Activated CD4-positive, alpha-beta T cell treated with anti-CD3 and anti-CD28 coated beads for 4 hours (primary cell): ENCODE data around the gene NRGN.
"Not testable (repeated sequence)": the region's sequence is repeated elsewhere in the genome, so short reads cannot be mapped to it uniquely, and the experiment has no call there.

Experiments used
- DNase-seq, 2 donors: peaks; one replicate each; pipeline ENCODE4 v3.0.0-alpha.2; 2020

NRGN gene

GRCh38 chr11:124758355-124759265 lies 18.9 kb downstream of the NRGN start:
- DNase-seq, result peak; percentile 56 to 57

- DNase-seq, result no peak
Observed at GRCh38 chr11:124759266-124760204, 19.8 kb downstream of the NRGN start.

GRCh38 chr11:124760205-124760652 lies 20.5 kb downstream of the NRGN start:
- DNase-seq, result no peak

- no peak for DNase-seq
Observed at GRCh38 chr11:124760806-124761205, 21.1 kb downstream of the NRGN start.

- no peak for DNase-seq
Observed at GRCh38 chr11:124761301-124762104, 21.8 kb downstream of the NRGN start.

GRCh38 chr11:124762105-124762623 lies 22.4 kb downstream of the NRGN start, which contains the start of gene ESAM:
TSS of gene ESAM (minus strand) at chr11:124762290. CDS start at chr11:124762154, 136 bp downstream.
- peak; percentile 65 for DNase-seq

GRCh38 chr11:124762624-124763155 lies 22.9 kb downstream of the NRGN start:
- DNase-seq, result no peak

- DNase-seq, result peak; percentile 81 to 87
Observed at GRCh38 chr11:124763156-124763947, 23.6 kb downstream of the NRGN start.

GRCh38 chr11:124766156-124766555 lies 26.4 kb downstream of the NRGN start:
- no peak for DNase-seq

- no peak for DNase-seq
Observed at GRCh38 chr11:124768914-124769313, 29.2 kb downstream of the NRGN start.

- DNase-seq, result no peak
Observed at GRCh38 chr11:124769806-124770774, 30.3 kb downstream of the NRGN start.

- DNase-seq, result not testable (repeated sequence)
Observed at GRCh38 chr11:124770959-124771358, 31.2 kb downstream of the NRGN start.

GRCh38 chr11:124776865-124777645 lies 37.3 kb downstream of the NRGN start:
- DNase-seq, result no peak

- no peak for DNase-seq
Observed at GRCh38 chr11:124778281-124778680, 38.5 kb downstream of the NRGN start.

- no peak for DNase-seq
Observed at GRCh38 chr11:124779568-124779967, 39.8 kb downstream of the NRGN start.

- DNase-seq, result no peak
Observed at GRCh38 chr11:124783002-124783401, 43.3 kb downstream of the NRGN start.

GRCh38 chr11:124784051-124784450 lies 44.3 kb downstream of the NRGN start:
- DNase-seq, result no peak

- DNase-seq, result no peak
Observed at GRCh38 chr11:124788521-124788920, 48.8 kb downstream of the NRGN start.
